H1 (cell line): Measurements from ENCODE around the gene C4B.
"Not testable (repeated sequence)": the region's sequence is repeated elsewhere in the genome, so short reads cannot be mapped to it uniquely, and the experiment has no call there.

Source experiments
- ATF2 ChIP-seq: IDR thresholded peaks from 2 replicates; pipeline ENCODE4 v1.6.1; 2012; ENCODE audit warnings: low read length, inconsistent platforms
- ATF3 ChIP-seq: IDR thresholded peaks from 2 replicates; pipeline ENCODE4 v1.6.1; 2011; ENCODE audit warnings: low read depth, mild to moderate bottlenecking, low read length; ENCODE audit not compliant: insufficient read depth
- CTCF ChIP-seq, 3 experiments: IDR thresholded peaks; 1 replicate in 2 of 3; 2 replicates in 1 of 3; pipeline versions ENCODE4 v1.5.1 to v1.6.1; 2011; ENCODE audit warnings: low read length in 3 of 3, mild to moderate bottlenecking in 3 of 3, inconsistent platforms in 2 of 3, low read depth in 1 of 3, moderate library complexity in 1 of 3; ENCODE audit not compliant: insufficient read depth in 1 of 3; ENCODE audit errors: control extremely low read depth in 1 of 3
- GABPA ChIP-seq: IDR thresholded peaks from 2 replicates; pipeline ENCODE4 v1.6.1; 2011; ENCODE audit warnings: mild to moderate bottlenecking, low read length, moderate library complexity, borderline replicate concordance; ENCODE audit not compliant: insufficient read depth
- JUND ChIP-seq: IDR thresholded peaks from 2 replicates; pipeline ENCODE4 v1.6.1; 2011; ENCODE audit warnings: mild to moderate bottlenecking, improper control_type of control experiment, low read length
- MAX ChIP-seq: IDR thresholded peaks from 2 replicates; pipeline ENCODE4 v1.6.1; 2012; ENCODE audit warnings: inconsistent platforms
- POLR2A ChIP-seq, 2 experiments: IDR thresholded peaks; 1 replicate in 1 of 2; 2 replicates in 1 of 2; pipeline ENCODE4 v1.6.1; 2011; ENCODE audit warnings: low read depth in 2 of 2, low read length in 2 of 2, mild to moderate bottlenecking in 2 of 2; ENCODE audit errors: control extremely low read depth in 1 of 2
- RAD21 ChIP-seq, 2 experiments: IDR thresholded peaks in 1 of 2; conservative IDR thresholded peaks in 1 of 2; 2 replicates each; pipeline ENCODE4 v1.6.1; 2011; ENCODE audit warnings: low read depth in 2 of 2, low read length in 2 of 2, improper control_type of control experiment in 1 of 2, inconsistent platforms in 1 of 2, mild to moderate bottlenecking in 1 of 2, moderate library complexity in 1 of 2
- SIX5 ChIP-seq: IDR thresholded peaks from 2 replicates; pipeline ENCODE4 v1.6.1; 2011; ENCODE audit warnings: mild to moderate bottlenecking, low read depth, low read length
- SP1 ChIP-seq: IDR thresholded peaks from 2 replicates; pipeline ENCODE4 v1.6.1; 2011; ENCODE audit warnings: low read depth, low read length

- TF ChIP-seq SIX5; POLR2A (IDR thresholded peaks at IDR 0.05; ENCODE audit: control extremely low read depth in 1 of 2, low read depth in 2 of 2, low read length in 2 of 2); RAD21 (IDR thresholded peaks at IDR 0.05 in 1 of 2, conservative IDR thresholded peaks at IDR 0.05 in 1 of 2; ENCODE audit: low read depth in 2 of 2, low read length in 2 of 2); MAX; CTCF (IDR thresholded peaks at IDR 0.05; ENCODE audit: control extremely low read depth in 1 of 3, insufficient read depth in 1 of 3, low read depth in 1 of 3, low read length in 3 of 3); SP1; ATF3; GABPA; JUND; ATF2: not testable (repeated sequence)
These were observed 38.5 kb upstream of the C4B start for GRCh38 chr6:31976065-31976464.
